GM12874 (cell line): Measurements from ENCODE around the gene RPL29.

Experiments used
- CTCF ChIP-seq: IDR thresholded peaks from 2 replicates; pipeline ENCODE4 v1.5.1; 2011; ENCODE audit warnings: low read depth, mild to moderate bottlenecking, control low read depth, low read length, moderate library complexity; ENCODE audit not compliant: insufficient read depth

RPL29 gene

GRCh38 chr3:52038227-52038626, 42.5 kb upstream of the RPL29 start:
- no peak for TF ChIP-seq CTCF

GRCh38 chr3:52037291-52037690, 41.6 kb upstream of the RPL29 start:
- TF ChIP-seq CTCF = no peak

GRCh38 chr3:52036829-52037228, 41.1 kb upstream of the RPL29 start:
- no peak for TF ChIP-seq CTCF

GRCh38 chr3:52036222-52036694, 40.6 kb upstream of the RPL29 start:
- no peak for TF ChIP-seq CTCF

- TF ChIP-seq CTCF = no peak
Observed at GRCh38 chr3:52034651-52035050, 39.0 kb upstream of the RPL29 start.

- no peak for TF ChIP-seq CTCF
Observed at GRCh38 chr3:52034212-52034611, 38.5 kb upstream of the RPL29 start.

- TF ChIP-seq CTCF = no peak
Observed at GRCh38 chr3:52032702-52033408, 37.2 kb upstream of the RPL29 start.
